Measurements from ENCODE around the gene FZD7.

The FZD7 gene

DNA sequence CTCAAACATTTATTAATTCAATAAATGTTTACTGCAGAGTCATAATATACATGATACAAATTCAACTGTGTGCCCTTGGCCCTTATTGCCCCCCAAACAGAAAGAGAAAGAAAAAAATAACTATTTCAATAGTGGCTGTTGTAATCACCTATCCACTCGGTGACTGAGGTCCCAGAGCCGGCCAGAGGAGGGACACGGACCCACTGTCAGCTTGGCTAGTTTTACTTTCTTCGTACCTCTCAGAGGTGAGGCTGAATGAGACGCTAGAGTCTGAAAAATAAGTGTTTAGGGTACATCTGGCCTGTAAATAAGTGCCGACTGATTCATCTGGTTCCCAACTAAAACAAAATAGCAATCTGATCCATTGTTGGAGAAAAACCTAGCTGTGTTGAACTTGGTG, 31.3 kb upstream of the FZD7 start:
- H3K4me3 ChIP-seq (replicated peaks; ENCODE audit: low read depth, low read length): no peak overlapping the region
- DNase-seq (ENCODE audit: low read depth): no peak
- TF ChIP-seq, protein P1, sequence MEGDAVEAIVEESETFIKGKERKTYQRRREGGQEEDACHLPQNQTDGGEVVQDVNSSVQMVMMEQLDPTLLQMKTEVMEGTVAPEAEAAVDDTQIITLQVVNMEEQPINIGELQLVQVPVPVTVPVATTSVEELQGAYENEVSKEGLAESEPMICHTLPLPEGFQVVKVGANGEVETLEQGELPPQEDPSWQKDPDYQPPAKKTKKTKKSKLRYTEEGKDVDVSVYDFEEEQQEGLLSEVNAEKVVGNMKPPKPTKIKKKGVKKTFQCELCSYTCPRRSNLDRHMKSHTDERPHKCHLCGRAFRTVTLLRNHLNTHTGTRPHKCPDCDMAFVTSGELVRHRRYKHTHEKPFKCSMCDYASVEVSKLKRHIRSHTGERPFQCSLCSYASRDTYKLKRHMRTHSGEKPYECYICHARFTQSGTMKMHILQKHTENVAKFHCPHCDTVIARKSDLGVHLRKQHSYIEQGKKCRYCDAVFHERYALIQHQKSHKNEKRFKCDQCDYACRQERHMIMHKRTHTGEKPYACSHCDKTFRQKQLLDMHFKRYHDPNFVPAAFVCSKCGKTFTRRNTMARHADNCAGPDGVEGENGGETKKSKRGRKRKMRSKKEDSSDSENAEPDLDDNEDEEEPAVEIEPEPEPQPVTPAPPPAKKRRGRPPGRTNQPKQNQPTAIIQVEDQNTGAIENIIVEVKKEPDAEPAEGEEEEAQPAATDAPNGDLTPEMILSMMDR (IDR thresholded peaks at IDR 0.05; ENCODE audit: low read length, missing control alignments): no peak

- TF ChIP-seq, protein P1 (IDR thresholded peaks at IDR 0.05; ENCODE audit: low read length, missing control alignments): no peak
- DNase-seq (ENCODE audit: low read depth): no peak
- no peak overlapping the region for H3K4me3 ChIP-seq (replicated peaks; ENCODE audit: low read depth, low read length)
These were observed 28.3 kb upstream of the FZD7 start for GRCh38 chr2:202005272-202005887.

DNA sequence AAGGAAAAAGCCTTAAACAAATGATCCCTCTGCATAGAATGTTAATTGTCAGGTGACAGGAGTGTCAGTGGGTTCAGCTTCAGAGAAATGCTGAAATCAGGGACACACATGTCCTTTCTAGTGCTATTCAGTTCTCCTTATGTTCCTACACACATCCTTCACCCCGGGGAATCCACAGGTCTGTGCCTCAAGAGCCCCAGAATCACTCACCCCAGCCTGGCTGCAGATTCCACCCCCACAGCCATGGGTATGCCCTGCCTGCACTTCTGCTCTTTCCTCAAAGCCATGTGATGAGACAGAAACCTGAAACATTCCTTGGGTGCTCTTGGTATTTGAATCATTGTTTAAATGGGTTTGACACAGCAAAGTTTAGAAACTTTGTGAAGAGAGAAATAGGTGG, 27.4 kb upstream of the FZD7 start:
- TF ChIP-seq, protein P1 (IDR thresholded peaks at IDR 0.05; ENCODE audit: low read length, missing control alignments): no peak
- no peak for DNase-seq (ENCODE audit: low read depth)
- no peak overlapping the region for H3K4me3 ChIP-seq (replicated peaks; ENCODE audit: low read depth, low read length)

DNA sequence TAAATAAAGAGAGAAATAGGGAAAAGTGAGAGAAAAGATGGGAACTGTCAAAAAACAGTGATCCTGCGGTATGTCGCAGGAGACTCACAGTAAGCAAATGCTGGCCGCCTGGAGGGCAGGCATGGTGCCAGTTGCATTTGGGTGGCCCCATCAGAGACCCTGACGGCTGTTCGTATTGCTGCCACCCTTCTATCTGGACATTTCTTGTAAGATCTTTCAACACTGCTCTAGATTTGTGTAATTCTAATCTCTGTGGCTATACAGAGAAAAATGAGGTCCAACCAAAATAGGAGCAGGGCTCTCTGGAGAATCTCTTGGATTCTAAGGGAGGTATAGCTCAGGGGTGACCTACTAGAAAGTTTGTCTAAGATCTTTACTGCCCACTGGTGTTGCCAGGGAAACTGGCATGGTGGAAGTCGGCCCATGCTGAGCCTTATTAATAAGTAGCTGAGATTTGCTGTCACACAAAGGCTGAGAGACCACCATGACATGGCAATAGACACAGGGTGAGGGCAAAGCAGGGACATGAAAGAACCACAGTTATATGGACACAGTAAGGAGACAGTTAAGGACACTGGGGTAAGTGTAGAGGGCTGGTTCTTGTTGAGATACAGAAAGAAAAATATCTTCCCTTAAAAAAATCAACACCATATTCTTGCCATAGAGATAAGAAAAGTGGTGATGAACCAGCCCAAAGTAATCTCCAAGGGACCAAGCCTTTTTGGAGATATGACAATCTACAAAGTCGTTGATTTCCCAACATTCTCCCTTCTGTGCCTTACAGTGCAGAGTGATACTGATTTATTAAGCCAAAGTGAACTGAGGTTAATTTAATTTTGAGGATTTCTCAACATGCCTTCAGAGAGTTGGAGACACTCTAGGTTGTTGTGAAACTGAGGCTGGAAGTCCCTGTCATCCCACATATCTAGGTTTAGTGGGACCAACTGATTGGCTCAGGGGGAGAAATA, 26.4 kb upstream of the FZD7 start:
- TF ChIP-seq, protein P1 (IDR thresholded peaks at IDR 0.05; ENCODE audit: low read length, missing control alignments): no peak
- no peak for DNase-seq (ENCODE audit: low read depth)
- H3K4me3 ChIP-seq (replicated peaks; ENCODE audit: low read depth, low read length): no peak overlapping the region

GRCh38 chr2:202007983-202008354, 25.7 kb upstream of the FZD7 start:
- DNase-seq (ENCODE audit: low read depth): no peak
- TF ChIP-seq, protein P1 (IDR thresholded peaks at IDR 0.05; ENCODE audit: low read length, missing control alignments): no peak
- H3K4me3 ChIP-seq (replicated peaks; ENCODE audit: low read depth, low read length): no peak overlapping the region

GRCh38 chr2:202009019-202009481, 24.6 kb upstream of the FZD7 start:
- no peak for DNase-seq (ENCODE audit: low read depth)
- TF ChIP-seq, protein P1 (IDR thresholded peaks at IDR 0.05; ENCODE audit: low read length, missing control alignments): no peak
- no peak overlapping the region for H3K4me3 ChIP-seq (replicated peaks; ENCODE audit: low read depth, low read length)
